SU-DHL-6 (cell line): ENCODE results near the gene STX19.
A peak's percentile ranks its signal among the peaks of the same experiment; 100 is the strongest.

Experiments used
- H2AFZ ChIP-seq: fragments of 200-600 bp; sonication (generic); 2 replicates; pipeline ENCODE4 v1.6.1; 2014; ENCODE audit warnings: low read depth, mild to moderate bottlenecking, moderate library complexity, mixed read lengths, antibody characterized with exemption, low read length; ENCODE audit not compliant: severe bottlenecking
- H3F3A ChIP-seq: fragments of 200-600 bp; shearing (Covaris generic); 2 replicates; pipeline ENCODE4 v1.6.0; 2016; ENCODE audit warnings: antibody characterized with exemption, mild to moderate bottlenecking; ENCODE audit not compliant: insufficient read depth
- H3K27ac ChIP-seq: fragments of 200-600 bp; sonication (generic); 2 replicates; pipeline ENCODE4 v1.5.1; 2016; ENCODE audit warnings: low read depth, mild to moderate bottlenecking, low read length, moderate library complexity, mixed read lengths
- H3K27me3 ChIP-seq: fragments of 200-600 bp; sonication (generic), shearing (Covaris generic); 2 replicates; pipeline ENCODE4 v1.6.0; 2014; ENCODE audit warnings: mild to moderate bottlenecking, low read length
- H3K36me3 ChIP-seq: fragments of 200-600 bp; sonication (generic); 2 replicates; pipeline ENCODE4 v1.6.1; 2014; ENCODE audit warnings: mild to moderate bottlenecking, low read length, mixed read lengths
- H3K4me2 ChIP-seq: fragments of 300-600, 200-600 bp; shearing (Covaris generic), sonication (generic); 2 replicates; pipeline ENCODE4 v1.6.0; 2014; ENCODE audit warnings: low read length, low read depth, mild to moderate bottlenecking; ENCODE audit not compliant: poor library complexity, severe bottlenecking
- H3K4me3 ChIP-seq: fragments of 200-600 bp; sonication (generic); 2 replicates; pipeline ENCODE4 v1.5.1; 2014; ENCODE audit warnings: antibody characterized with exemption, low read length, mild to moderate bottlenecking, mixed read lengths; ENCODE audit not compliant: insufficient read depth, poor library complexity, severe bottlenecking
- H3K79me2 ChIP-seq: fragments of 200-600 bp; sonication (generic); 2 replicates; pipeline ENCODE4 v1.6.1; 2014; ENCODE audit warnings: mild to moderate bottlenecking, low read length, moderate library complexity; ENCODE audit not compliant: insufficient read depth
- H3K9ac ChIP-seq: fragments of 200-600 bp; sonication (generic); 2 replicates; pipeline ENCODE4 v1.7.0; 2014; ENCODE audit warnings: mild to moderate bottlenecking, low read length
- H3K9me2 ChIP-seq: fragments of 200-600 bp; sonication (generic); replicated peaks from 2 replicates; pipeline ENCODE4 v1.6.1; 2014; ENCODE audit warnings: low read length; ENCODE audit not compliant: insufficient read depth
- H3K9me3 ChIP-seq: fragments of 200-600 bp; sonication (generic); 2 replicates; pipeline ENCODE4 v1.6.1; 2014; ENCODE audit warnings: low read length, mixed read lengths; ENCODE audit not compliant: insufficient read depth
- H4K20me1 ChIP-seq: fragments of 200-600 bp; sonication (generic); 2 replicates; pipeline ENCODE4 v1.6.1; 2014; ENCODE audit warnings: low read depth, mild to moderate bottlenecking, antibody characterized with exemption, low read length, moderate library complexity, mixed read lengths
- CTCF ChIP-seq: fragments of 200-600 bp; sonication (generic); IDR thresholded peaks from one replicate; pipeline ENCODE4 v1.5.1; 2017; ENCODE audit warnings: antibody characterized with exemption, mild to moderate bottlenecking, low read length, moderate library complexity; ENCODE audit not compliant: insufficient read depth, poor library complexity, severe bottlenecking
- EZH2phosphoT487 ChIP-seq: fragments of 200-600 bp; sonication (generic), shearing (Covaris generic); conservative IDR thresholded peaks from 2 replicates; pipeline ENCODE4 v1.6.1; 2018; ENCODE audit warnings: mild to moderate bottlenecking, antibody characterized with exemption, low read length, moderate library complexity, mixed read lengths

The STX19 gene

GRCh38 chr3:93984618-93985017 is 43.8 kb downstream of the STX19 start:
- Histone ChIP-seq H3F3A (no peaks in the 10 kb centered on the region; the same call in 1 of the 2 replicates), H3K79me2 (peaks cover 13% of the 10 kb centered on the region), H3K9ac (no peak overlapping the region), H2AFZ (no peak overlapping the region), H4K20me1 (peaks cover 10% of the 10 kb centered on the region; the same call in 1 of the 2 replicates), H3K9me3 (no peaks in the 10 kb centered on the region), H3K9me2 (no peaks in the 10 kb centered on the region), H3K4me2 (no peak overlapping the region), H3K27ac (no peak overlapping the region), H3K27me3 (no peaks in the 10 kb centered on the region), H3K4me3 (no peak overlapping the region), H3K36me3 (no peaks in the 10 kb centered on the region)
- TF ChIP-seq CTCF (no peak), EZH2phosphoT487 (no peak)

DNA sequence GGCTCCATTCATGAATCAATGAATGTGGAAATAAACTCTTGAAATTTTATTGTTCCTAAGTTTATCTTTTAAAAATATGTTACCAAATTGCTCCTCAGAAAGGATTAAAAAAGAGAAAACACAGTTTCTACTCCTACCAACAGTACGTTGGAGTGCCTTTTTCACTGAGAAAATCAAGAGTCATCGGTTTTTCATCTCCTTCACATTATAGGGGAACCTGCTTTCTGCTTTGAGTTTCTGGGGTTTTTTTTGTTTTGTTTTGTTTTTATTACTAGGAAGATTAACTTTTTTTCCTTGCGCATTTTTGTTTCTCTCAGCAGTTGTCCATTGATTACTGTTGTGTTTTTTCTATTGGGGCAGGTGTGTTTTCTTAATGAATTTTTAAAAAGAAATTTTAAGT is 45.0 kb downstream of the STX19 start:
- H3K9me3 ChIP-seq: no peaks in the 10 kb centered on the region
- H3K36me3 ChIP-seq: no peaks in the 10 kb centered on the region
- no peaks in the 10 kb centered on the region for H3K9me2 ChIP-seq
- H3K4me2 ChIP-seq: no peak overlapping the region
- H4K20me1 ChIP-seq: peaks cover 10% of the 10 kb centered on the region; the same call in 1 of the 2 replicates
- H2AFZ ChIP-seq: no peak overlapping the region
- H3F3A ChIP-seq: no peaks in the 10 kb centered on the region; the same call in 1 of the 2 replicates
- peaks cover 13% of the 10 kb centered on the region for H3K79me2 ChIP-seq
- no peak overlapping the region for H3K4me3 ChIP-seq
- H3K27me3 ChIP-seq: no peaks in the 10 kb centered on the region
- TF ChIP-seq CTCF (no peak), EZH2phosphoT487 (no peak)
- H3K27ac ChIP-seq: no peak overlapping the region
- no peak overlapping the region for H3K9ac ChIP-seq

DNA sequence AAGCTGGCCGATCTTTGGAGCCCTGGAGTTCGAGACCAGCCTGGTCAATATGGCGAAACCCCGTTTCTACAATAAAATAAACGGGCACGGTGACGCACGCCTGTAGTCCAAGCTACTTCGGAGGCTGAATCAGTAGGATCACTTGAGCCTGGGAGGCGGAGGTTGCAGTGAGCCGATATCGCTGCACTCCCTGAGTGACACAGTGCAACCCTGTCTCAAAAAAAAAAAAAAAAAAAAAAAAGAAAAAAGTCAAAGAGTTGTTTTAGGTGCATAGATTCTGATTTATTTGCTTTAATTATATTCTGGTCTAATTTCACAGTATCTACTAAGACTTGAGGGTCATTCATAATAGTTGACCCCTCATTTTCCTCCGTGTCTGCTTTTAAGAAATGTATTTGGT is 46.7 kb downstream of the STX19 start:
- Histone ChIP-seq H3K27me3 (no peaks in the 10 kb centered on the region), H3K9me2 (no peaks in the 10 kb centered on the region), H3K4me2 (peak overlapping the region; percentile 91), H3K79me2 (peaks cover 13% of the 10 kb centered on the region), H2AFZ (no peak overlapping the region), H3K9ac (0 out of 2 replicates have a peak overlapping the region, but pooled peaks have one; percentile 81), H3K4me3 (no peak overlapping the region), H3K36me3 (no peaks in the 10 kb centered on the region), H3F3A (no peaks in the 10 kb centered on the region; the same call in 1 of the 2 replicates), H3K9me3 (no peaks in the 10 kb centered on the region), H3K27ac (no peak overlapping the region), H4K20me1 (peaks cover 10% of the 10 kb centered on the region; the same call in 1 of the 2 replicates)
- TF ChIP-seq EZH2phosphoT487 (no peak), CTCF (no peak)
